ENCODE results near the gene TATDN3. TPM values are rescaled to one million over a fixed set of nuclear protein-coding genes. Genes with fewer than 3 reads are reported as not detected.

TATDN3 gene
- polyA plus RNA-seq, 1 of the 3 experiments (the other 2 are of a cell fraction) = 5.2 TPM

DNA sequence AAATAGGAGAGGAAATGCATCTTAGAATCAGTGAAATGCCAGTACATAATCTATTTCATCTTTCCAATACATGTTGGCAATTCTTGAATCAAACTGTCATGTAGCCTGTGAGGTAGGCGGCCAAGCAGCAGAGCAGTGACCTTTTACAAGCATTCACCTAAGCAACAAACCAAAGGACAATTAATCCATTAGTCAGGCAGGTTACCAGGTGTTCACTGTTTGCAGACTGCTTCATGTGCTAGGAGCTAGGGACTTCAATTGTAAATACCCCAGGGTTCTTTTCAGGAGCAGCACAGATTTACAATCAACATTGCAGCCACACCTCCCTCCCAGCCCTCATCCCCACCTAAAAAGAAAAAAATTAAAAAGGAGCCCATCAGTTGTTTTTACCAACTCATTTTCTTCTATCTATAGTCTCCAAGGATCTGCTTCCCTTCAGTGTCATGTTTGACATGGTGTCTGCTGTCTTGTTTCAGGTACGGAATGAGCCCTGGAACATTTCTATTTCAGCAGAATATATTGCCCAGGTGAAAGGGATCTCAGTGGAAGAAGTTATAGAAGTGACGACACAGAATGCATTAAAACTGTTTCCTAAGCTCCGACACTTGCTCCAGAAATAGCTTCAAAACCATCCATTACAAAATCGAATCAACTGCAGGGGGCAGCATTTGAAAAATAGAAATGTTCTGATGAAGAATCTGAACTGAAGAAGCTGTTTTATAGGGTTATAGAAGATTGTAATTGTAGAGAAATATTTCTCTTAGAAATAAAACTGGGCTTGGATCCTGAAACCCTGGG, 23.0 kb downstream of the TATDN3 start (continued):
- TF ChIP-seq TEAD4 (IDR thresholded peaks at IDR 0.05; ENCODE audit: borderline replicate concordance, insufficient read depth) (no peak), EZH2phosphoT487 (IDR thresholded peaks at IDR 0.05; ENCODE audit: borderline replicate concordance, low read depth) (no peak), FOXM1 (IDR thresholded peaks at IDR 0.05; ENCODE audit: low read depth) (no peak), SMC3 (IDR thresholded peaks at IDR 0.05; ENCODE audit: low read depth, low read length) (peak; percentile 31), ELF1 (IDR thresholded peaks at IDR 0.05) (no peak), FOSL2 (IDR thresholded peaks at IDR 0.05; ENCODE audit: borderline replicate concordance, low read depth) (no peak), JUND (IDR thresholded peaks at IDR 0.05) (no peak), TAF1 (IDR thresholded peaks at IDR 0.05; ENCODE audit: borderline replicate concordance, low read depth, low read length) (no peak)

DNA sequence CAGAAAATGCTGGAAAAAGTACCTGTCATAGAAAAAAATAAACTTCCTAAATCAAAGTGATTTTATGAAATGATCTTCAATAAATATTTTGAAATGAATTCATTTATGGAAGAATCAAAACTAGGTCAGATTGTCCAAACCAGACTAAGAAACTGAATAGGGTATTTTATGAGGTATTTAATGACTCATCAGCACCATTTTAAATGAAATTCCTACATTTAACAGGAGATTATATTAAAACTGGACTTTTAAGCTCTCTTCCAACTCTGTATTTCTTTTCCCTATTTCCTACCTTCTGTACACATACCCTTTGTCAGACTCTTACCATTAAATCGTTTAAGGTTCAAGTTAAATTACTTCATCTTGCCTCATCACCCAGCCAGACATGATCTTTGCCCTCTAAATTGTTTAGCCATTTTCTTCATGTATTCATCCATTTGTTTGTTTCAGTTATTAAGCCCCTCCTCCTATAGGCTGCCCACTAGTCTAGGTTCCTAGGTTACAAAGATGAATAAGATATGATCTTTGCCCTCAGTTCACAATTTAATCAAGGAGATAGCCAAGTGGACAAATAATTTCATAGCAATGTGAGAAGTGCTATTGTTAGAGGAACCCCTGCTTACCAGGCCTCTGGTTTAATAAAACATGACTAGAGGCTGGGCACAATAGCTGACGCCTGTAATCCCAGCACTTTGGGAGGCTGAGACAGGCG, 25.0 kb downstream of the TATDN3 start:
- no peak overlapping the region for H3K4me3 ChIP-seq (ENCODE audit: low read depth in 2 of 2, low read length in 1 of 2)
- H3K4me1 ChIP-seq (ENCODE audit: control insufficient read depth in 1 of 2, insufficient read depth in 2 of 2, low read depth in 1 of 2, low read length in 1 of 2) = no peaks in the 10 kb centered on the region
- peaks cover 0 to 5% of the 10 kb centered on the region in 2 experiments for H3K36me3 ChIP-seq (replicated peaks in 1 of 2; ENCODE audit: control insufficient read depth in 1 of 2, insufficient read depth in 2 of 2, low read length in 1 of 2)
- WGBS (ENCODE audit: low lambda C conversion rate) = 76% methylated on average over 3 of the region's 3 CpGs
- H3K9ac ChIP-seq = no peak overlapping the region
- ChIA-PET CTCF (interaction anchor here (1.8 kb wide), 1 partner anchor 179 kb away, joined by 10 read pairs; no protein-coding TSS in a partner anchor), POLR2A (no interaction called here)
- H3K27me3 ChIP-seq (ENCODE audit: insufficient read depth) = no peaks in the 10 kb centered on the region
- no peak overlapping the region for H3K27ac ChIP-seq (ENCODE audit: low read depth in 2 of 2, low read length in 1 of 2)
- H3F3A ChIP-seq (replicated peaks; ENCODE audit: insufficient read depth) = no peaks in the 10 kb centered on the region
- H3K79me2 ChIP-seq (ENCODE audit: insufficient read depth) = no peaks in the 10 kb centered on the region
- H2AFZ ChIP-seq (ENCODE audit: low read depth) = no peak overlapping the region
- no peak overlapping the region for H3K4me2 ChIP-seq
- DNase-seq = peak; percentile 10
- no peaks in the 10 kb centered on the region for H3K9me3 ChIP-seq
- H4K20me1 ChIP-seq (ENCODE audit: insufficient read depth) = no peaks in the 10 kb centered on the region
- H3K9me2 ChIP-seq = no peaks in the 10 kb centered on the region
- TF ChIP-seq, protein P1, sequence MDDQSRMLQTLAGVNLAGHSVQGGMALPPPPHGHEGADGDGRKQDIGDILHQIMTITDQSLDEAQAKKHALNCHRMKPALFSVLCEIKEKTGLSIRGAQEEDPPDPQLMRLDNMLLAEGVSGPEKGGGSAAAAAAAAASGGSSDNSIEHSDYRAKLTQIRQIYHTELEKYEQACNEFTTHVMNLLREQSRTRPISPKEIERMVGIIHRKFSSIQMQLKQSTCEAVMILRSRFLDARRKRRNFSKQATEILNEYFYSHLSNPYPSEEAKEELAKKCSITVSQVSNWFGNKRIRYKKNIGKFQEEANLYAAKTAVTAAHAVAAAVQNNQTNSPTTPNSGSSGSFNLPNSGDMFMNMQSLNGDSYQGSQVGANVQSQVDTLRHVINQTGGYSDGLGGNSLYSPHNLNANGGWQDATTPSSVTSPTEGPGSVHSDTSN (IDR thresholded peaks at IDR 0.05) = no peak
- TF ChIP-seq NFIC (IDR thresholded peaks at IDR 0.05; ENCODE audit: borderline replicate concordance) (no peak), RAD21 (IDR thresholded peaks at IDR 0.05; ENCODE audit: low read length) (no peak), RFX5 (IDR thresholded peaks at IDR 0.05; ENCODE audit: low read length) (no peak), JUND (IDR thresholded peaks at IDR 0.05) (no peak), TEAD4 (IDR thresholded peaks at IDR 0.05; ENCODE audit: borderline replicate concordance, insufficient read depth) (no peak), SMC3 (IDR thresholded peaks at IDR 0.05; ENCODE audit: low read depth, low read length) (no peak), ELF1 (IDR thresholded peaks at IDR 0.05) (no peak), RXRA (IDR thresholded peaks at IDR 0.05; ENCODE audit: borderline replicate concordance, low read depth) (no peak), SIN3A (IDR thresholded peaks at IDR 0.05; ENCODE audit: borderline replicate concordance, low read depth, low read length) (no peak), EZH2phosphoT487 (IDR thresholded peaks at IDR 0.05; ENCODE audit: borderline replicate concordance, low read depth) (no peak), RCOR1 (IDR thresholded peaks at IDR 0.05; ENCODE audit: low read length) (no peak)
- TF ChIP-seq, protein P2, sequence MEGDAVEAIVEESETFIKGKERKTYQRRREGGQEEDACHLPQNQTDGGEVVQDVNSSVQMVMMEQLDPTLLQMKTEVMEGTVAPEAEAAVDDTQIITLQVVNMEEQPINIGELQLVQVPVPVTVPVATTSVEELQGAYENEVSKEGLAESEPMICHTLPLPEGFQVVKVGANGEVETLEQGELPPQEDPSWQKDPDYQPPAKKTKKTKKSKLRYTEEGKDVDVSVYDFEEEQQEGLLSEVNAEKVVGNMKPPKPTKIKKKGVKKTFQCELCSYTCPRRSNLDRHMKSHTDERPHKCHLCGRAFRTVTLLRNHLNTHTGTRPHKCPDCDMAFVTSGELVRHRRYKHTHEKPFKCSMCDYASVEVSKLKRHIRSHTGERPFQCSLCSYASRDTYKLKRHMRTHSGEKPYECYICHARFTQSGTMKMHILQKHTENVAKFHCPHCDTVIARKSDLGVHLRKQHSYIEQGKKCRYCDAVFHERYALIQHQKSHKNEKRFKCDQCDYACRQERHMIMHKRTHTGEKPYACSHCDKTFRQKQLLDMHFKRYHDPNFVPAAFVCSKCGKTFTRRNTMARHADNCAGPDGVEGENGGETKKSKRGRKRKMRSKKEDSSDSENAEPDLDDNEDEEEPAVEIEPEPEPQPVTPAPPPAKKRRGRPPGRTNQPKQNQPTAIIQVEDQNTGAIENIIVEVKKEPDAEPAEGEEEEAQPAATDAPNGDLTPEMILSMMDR (IDR thresholded peaks at IDR 0.05) = no peak
- TF ChIP-seq, protein P3, sequence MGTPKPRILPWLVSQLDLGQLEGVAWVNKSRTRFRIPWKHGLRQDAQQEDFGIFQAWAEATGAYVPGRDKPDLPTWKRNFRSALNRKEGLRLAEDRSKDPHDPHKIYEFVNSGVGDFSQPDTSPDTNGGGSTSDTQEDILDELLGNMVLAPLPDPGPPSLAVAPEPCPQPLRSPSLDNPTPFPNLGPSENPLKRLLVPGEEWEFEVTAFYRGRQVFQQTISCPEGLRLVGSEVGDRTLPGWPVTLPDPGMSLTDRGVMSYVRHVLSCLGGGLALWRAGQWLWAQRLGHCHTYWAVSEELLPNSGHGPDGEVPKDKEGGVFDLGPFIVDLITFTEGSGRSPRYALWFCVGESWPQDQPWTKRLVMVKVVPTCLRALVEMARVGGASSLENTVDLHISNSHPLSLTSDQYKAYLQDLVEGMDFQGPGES (IDR thresholded peaks at IDR 0.05; ENCODE audit: low read depth, low read length) = no peak
- TF ChIP-seq, protein P4, sequence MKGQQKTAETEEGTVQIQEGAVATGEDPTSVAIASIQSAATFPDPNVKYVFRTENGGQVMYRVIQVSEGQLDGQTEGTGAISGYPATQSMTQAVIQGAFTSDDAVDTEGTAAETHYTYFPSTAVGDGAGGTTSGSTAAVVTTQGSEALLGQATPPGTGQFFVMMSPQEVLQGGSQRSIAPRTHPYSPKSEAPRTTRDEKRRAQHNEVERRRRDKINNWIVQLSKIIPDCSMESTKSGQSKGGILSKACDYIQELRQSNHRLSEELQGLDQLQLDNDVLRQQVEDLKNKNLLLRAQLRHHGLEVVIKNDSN (IDR thresholded peaks at IDR 0.05; ENCODE audit: borderline replicate concordance, low read depth) = no peak
- TF ChIP-seq, protein P5, sequence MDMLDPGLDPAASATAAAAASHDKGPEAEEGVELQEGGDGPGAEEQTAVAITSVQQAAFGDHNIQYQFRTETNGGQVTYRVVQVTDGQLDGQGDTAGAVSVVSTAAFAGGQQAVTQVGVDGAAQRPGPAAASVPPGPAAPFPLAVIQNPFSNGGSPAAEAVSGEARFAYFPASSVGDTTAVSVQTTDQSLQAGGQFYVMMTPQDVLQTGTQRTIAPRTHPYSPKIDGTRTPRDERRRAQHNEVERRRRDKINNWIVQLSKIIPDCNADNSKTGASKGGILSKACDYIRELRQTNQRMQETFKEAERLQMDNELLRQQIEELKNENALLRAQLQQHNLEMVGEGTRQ (IDR thresholded peaks at IDR 0.05; ENCODE audit: borderline replicate concordance, low read depth, low read length) = no peak
- TF ChIP-seq, protein P6, sequence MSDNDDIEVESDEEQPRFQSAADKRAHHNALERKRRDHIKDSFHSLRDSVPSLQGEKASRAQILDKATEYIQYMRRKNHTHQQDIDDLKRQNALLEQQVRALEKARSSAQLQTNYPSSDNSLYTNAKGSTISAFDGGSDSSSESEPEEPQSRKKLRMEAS (IDR thresholded peaks at IDR 0.05; ENCODE audit: low read depth) = no peak
- TF ChIP-seq, protein P7, sequence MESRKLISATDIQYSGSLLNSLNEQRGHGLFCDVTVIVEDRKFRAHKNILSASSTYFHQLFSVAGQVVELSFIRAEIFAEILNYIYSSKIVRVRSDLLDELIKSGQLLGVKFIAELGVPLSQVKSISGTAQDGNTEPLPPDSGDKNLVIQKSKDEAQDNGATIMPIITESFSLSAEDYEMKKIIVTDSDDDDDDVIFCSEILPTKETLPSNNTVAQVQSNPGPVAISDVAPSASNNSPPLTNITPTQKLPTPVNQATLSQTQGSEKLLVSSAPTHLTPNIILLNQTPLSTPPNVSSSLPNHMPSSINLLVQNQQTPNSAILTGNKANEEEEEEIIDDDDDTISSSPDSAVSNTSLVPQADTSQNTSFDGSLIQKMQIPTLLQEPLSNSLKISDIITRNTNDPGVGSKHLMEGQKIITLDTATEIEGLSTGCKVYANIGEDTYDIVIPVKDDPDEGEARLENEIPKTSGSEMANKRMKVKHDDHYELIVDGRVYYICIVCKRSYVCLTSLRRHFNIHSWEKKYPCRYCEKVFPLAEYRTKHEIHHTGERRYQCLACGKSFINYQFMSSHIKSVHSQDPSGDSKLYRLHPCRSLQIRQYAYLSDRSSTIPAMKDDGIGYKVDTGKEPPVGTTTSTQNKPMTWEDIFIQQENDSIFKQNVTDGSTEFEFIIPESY (IDR thresholded peaks at IDR 0.05; ENCODE audit: borderline replicate concordance, low read depth) = no peak
